NCI-H345 treated with DMSO at 0.1 percent for 48 hours (cell line): ENCODE results near the gene TSSK1B.
"Not testable (repeated sequence)": the region's sequence is repeated elsewhere in the genome, so short reads cannot be mapped to it uniquely, and the experiment has no call there.

Source experiments
- DNase-seq: peaks from one replicate; lab custom pipeline; 2025; ENCODE audit not compliant: unreplicated experiment; lab: John Stamatoyannopoulos, UW

TSSK1B gene

GRCh38 chr5:113404269-113404668, 30.5 kb downstream of the TSSK1B start:
- no peak for DNase-seq

DNA sequence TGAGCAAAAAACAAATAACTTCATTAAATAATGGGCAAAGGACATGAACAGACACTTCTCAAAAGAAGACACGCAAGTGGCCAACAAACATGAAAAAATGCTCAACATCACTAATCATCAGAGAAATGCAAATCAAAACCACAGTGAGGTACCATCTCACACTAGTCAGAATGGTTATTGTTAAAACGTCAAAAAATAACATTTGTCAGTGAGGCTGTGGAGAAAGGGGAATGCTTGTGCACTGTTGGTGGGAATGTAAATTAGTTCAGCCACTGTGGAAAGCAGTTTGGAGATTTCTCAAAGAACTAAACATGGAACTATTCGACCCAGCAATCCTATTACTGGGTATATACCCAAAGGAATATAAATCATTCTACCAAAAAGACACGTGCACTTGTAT, 36.8 kb downstream of the TSSK1B start:
- not testable (repeated sequence) for DNase-seq

DNA sequence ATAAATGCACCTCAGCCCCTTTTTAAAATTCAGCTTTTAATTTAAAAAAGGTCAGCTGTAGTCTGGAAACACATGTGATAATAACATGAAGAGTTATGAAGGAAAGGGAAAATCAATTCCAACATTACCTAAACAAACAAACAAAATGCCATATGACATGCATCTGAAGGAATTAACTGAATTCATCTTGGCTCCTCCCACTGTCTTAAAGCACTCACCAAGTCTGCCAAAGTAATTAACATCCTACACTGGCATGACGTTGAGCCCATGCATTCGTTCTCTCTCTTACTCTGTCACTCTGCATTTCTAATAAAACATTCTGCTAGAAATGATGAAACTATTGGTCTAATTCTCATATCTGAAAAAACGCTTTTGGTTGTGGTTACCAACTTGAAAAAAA, 37.7 kb downstream of the TSSK1B start:
- DNase-seq = no peak

DNA sequence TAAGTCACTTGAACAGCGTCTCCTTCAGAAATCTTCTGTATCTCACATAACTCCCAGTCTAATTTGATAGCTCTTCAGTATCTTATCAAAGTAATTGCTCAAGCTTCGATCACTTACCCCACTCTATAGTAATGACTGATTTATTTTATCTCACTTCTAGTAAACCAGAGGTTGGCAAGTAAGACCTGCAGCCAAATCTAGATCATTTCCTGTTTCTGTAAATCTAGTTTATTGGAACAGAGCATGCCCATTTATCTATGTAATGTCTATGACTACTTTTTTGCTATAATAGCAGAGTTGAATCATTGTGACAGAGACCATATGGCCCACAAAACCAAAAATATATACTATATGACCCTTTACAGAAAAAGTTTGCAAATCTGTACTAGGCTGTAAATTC, 40.1 kb downstream of the TSSK1B start:
- DNase-seq = no peak

DNA sequence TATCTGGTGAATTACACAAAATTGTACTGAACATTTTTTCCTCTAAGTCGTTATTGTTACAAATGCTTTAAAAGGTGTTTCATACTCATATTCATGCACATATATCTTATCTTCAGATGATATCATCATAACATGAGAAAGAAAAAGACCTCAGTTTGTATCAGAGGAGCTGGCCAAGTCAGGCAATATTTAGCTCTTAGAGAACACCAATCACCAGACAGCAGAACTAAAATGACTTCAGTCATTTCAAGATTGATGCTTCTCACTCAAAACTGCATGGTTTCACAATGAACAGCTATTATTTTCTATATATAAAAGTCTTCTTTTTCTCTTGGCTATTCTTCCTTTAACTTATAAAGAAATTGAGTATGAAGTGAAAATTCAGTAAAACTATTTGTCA, 44.6 kb downstream of the TSSK1B start:
- DNase-seq = no peak

- no peak for DNase-seq
Observed at GRCh38 chr5:113389116-113389515, 45.7 kb downstream of the TSSK1B start.

DNA sequence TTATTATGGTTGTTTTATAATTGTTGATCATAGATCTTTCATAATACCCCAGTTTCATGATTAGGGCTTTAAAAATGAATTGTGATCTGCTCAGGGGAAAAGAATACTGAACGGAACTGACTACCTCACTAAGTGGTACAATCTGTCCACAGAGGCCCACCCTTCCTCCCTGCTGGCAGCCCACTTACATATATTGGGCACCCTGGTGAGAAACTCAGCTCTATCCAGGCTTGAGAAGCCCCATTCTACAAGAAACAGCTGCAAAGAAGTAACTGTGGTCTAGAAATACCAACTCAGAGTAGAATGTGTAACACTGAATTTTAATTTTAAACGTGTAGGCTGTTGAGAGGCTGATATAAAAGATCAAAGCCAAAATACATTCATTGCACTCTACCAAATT, 46.9 kb downstream of the TSSK1B start:
- no peak for DNase-seq

DNA sequence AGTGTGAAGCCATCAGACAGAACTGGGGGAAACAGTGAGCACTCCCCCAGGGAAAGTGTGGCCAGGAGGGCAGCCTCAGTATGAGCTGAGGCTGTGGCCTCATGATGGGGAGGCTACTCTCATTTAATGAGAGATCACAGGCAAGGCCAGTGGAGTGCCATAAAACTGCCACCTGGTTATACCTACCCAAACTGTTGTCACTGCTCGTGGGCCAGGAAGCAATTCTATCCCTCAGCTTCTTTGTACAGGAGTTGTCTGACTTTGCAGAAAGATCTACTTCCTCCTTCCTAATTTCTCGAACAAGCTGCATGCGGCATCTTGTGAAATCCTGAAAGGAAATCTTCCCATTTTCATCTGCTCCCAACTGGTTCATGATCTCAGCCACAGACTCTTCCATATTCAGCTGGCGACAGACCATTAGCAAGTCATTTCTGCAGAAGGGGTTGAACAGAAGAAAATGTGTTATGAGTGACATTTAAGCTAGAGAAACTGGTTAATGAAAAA, 50.0 kb downstream of the TSSK1B start:
- no peak for DNase-seq

DNA sequence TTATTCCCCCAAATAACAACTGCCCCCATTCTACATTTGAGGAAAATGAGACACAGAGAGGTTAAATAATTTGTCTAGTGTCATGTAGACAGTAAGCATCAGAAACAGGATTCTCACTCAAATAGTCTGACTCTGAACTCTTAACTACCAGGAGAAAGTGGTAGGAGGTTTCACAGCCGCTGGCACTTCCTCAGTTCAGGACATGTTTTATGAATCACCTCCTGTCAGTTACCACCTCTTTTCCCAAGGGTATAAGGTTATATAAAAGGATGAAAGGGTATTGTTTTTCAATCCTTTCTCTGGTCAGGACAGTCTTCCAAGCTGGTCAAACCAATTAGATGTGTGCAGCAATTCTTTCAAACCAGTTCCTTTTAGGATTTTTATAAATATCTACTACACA, 52.1 kb downstream of the TSSK1B start:
- no peak for DNase-seq
